Cardiac septum (tissue), 1 donor: ENCODE results near the gene PLGRKT. TPM values are rescaled to one million over a fixed set of nuclear protein-coding genes. Genes with fewer than 3 reads are reported as not detected.
A peak's percentile ranks its signal among the peaks of the same experiment; 100 is the strongest.
"Not testable (repeated sequence)": the region's sequence is repeated elsewhere in the genome, so short reads cannot be mapped to it uniquely, and the experiment has no call there.

Experiments used
- DNase-seq: peaks from one replicate; pipeline ENCODE4 v3.0.0-alpha.2; 2020; ENCODE audit warnings: low spot score
- intact Hi-C: fragments of 100-400 bp; cut with DNase I; formaldehyde crosslinking; loops from one replicate; pipeline ENCODE4 v1.14.0; 2022
- long read RNA-seq: library from polyadenylated mRNA; unstranded; transcript quantifications from one replicate; pipeline ENCODE4 v2.0.0, GENCODE V29; 2021
- total RNA-seq: library from RNA; stranded (reverse); fragmentation: NEBNext Ultra II Directional; extraction: Animal tissue kit (Norgen Biotek cat#: 25700); gene quantifications from one replicate; pipeline ENCODE4 v1.2.1, GENCODE V29; 2021
- donor health status: DM: no; HTN: no; CAD: no.

Gene PLGRKT, protein sequence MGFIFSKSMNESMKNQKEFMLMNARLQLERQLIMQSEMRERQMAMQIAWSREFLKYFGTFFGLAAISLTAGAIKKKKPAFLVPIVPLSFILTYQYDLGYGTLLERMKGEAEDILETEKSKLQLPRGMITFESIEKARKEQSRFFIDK
- total RNA-seq: 28.9 TPM
- long read RNA-seq, transcript PLGRKT-201 (6 exons, 932 nt): major isoform, 23 of 37 reads
- long read RNA-seq, partial matches to known transcripts: 2 of 37 reads
- long read RNA-seq, other reads (novel, unspliced or antisense): 12 of 37 reads

DNA sequence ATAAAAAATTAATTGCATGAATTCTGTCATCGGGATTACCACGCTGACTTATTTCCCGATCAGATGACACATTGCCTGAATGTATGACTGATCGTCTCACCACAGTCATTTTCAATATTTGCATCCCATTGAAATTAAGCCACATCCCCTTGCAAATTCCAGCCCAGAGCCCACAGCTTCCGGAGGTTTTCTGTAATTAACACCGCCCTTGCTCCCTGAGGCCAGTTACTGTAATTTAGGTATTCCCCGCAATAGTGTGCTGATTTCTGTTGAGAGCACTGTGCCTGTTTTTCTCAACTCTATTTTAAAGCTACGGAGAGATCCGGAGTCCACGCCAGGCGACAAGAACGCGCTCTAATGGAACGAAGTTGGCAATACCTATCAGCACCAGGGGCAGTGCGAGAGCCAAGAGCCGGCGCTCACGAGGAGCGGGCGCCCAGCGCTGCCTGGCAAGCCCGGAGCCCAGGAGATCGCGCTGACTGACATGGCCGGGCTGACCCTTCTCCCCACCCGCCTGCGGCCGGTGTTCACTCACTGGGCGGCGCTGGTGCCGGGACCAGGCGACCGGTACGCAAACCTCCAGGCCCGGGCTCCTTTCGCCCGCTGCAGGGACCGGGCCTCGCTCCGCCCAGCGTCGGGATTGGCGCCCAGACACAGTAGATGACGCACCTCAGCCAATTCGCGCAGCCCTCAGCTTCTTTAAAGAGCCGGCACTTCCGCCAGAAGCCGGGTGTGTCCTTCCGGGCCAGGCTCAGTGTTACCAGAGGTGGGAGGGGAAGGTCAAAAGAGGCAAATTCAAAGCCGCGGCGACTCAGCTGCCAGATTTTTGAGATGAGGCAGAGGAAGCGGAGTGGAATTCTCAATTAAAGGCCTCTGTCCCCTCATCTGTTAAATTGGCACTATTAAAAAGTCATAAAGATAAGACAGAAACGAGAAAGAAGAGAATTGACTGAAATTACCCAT is at the start of gene PLGRKT:
PLGRKT (minus strand) TSS at position 672 of the 963 bp plus-strand sequence. CDS start 5,948 bp downstream, outside the sequence.
- DNase-seq: peak; percentile 99
- intact Hi-C loops: no loop called here

DNA sequence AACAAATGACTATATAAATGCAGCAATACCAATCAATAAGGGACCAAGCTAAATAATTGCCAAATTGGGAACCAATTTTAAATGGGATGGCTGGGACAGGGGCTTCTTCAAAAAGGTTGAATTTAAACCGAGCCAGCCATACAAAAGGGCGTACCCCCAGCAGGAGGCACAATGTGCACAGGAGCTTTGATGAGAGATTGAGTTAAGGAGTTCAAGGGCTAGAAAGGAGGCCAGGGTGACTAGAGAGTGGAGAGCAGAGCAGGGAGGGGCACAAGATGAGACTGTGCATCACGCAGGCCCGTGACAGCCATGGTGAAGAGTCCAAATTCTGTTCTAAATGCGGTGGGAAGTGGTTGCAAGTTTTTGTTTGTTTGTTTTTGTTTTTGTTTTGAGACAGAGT is 49.3 kb upstream of the PLGRKT start:
- intact Hi-C loops: no loop called here
- no peak for DNase-seq

DNA sequence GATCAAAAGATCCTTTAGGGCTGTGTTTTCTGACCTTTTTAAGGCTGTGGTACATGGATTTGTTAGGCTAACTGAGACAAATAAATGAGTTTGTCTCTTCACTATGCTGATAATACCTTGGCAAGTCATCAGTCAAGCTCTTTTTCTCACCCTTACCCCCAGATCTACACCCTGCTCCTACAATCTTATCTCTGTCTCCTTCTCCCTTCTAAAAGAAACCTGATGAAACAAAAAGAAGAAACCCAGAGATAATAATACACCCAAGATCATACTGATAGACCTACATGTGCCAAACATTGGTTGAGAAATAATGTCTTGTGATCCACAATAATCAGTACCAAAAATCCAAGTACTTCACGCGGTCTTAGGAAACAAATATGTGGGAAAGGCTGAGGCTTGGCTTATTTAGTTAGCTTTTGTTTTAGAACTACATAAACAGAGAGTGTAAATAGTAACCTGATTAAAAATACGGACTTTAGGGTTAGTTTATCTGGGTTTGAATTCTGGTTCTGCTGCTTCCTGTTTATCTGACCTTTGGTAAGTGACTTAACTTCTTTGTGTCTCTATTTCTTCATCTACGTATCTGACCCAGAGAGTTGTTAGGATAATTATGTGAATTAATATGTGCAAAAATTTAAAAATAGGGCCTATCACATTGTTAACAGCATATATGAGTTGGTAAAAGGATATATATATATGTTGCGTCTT is 47.8 kb upstream of the PLGRKT start:
- no peak for DNase-seq
- intact Hi-C loops: no loop called here

DNA sequence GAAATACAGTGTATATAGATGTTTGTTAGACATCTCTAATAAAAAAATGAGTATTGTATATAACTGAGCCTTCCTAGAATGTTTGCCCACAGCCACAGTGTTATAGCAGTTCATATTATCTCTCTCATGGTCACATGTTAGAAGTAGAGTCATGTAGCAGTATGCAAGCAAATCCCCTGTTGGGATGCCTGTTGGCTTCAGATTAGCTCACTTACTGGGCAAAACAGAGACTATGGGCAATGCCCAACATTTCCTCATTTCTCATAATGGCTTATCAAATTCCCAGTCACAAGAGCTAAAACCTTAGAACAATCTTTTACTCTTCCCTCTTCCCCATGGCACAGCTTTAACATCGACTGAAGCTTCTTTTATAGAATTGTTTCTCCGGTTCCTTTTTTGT is 45.6 kb upstream of the PLGRKT start:
- no peak for DNase-seq
- intact Hi-C loops: no loop called here

DNA sequence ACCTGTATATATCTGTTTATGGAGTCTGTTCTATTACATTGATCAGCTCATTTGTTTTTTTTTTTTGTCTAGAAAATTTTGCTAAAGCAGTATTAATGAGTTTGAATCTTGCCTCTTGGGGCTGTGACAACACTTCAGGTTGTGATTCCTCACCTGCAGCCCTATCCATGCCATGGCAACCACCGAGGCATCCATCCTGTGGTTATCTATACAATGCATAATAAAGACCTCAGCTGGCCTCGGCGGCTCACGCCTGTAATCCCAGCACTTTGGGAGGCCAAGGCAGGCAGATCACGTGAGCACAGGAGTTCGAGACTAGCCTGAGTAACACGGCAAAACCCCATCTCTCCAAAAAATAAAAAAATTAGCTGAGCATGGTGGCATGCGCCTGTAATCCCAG is 44.5 kb upstream of the PLGRKT start:
- intact Hi-C loops: no loop called here
- no peak for DNase-seq

DNA sequence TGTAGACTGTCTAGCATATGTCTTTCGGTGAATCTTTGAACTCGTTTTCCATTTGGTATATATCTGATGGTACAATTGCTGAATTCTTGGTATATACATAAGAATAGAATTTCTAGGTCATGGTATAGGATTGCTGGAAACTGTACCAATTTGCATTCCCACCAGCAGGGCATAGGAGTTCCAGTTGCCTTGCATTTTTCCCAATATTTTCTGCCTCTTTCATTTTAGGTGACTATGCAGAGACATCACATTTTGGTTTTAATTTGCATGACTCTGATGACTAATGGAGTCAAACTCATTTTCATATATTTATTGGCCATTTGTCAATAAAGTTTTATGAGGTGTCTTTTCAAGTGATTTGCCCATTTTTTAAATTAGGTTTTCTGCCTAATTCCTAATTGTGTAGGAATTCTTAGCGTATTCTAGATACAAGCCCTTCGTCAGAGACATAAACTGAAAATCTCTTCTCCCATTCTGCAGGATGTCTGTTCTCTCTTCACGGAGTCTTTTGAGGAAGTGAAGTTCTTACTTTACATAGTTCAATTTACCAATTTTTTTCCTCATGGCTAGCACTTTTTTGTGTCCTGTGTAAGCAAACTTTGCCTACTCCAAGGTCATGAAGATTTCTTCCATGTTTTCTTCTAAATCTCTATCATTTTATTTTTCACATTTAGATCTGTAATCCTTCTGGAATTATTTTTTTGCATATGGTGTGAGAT is 43.8 kb upstream of the PLGRKT start:
- intact Hi-C loops: no loop called here
- DNase-seq: no peak

DNA sequence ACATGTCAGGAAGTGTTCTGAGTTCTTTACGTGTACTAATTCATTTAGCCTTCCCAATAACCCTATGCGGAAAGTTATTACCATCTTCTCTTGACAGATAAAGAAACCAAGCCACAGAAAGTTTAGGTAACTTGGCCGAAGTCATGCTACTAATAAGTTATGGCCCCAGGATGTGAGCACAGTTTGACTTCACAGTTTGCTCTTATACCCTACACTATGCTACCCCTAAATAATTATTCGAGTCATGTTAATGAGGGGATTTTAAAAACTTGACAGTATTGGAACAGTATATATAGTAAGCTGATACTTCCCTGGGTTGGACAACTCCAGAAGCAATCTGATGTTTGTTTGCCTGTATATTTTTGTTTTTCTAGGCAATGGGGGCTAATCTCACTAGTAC is 43.2 kb upstream of the PLGRKT start:
- intact Hi-C loops: no loop called here
- no peak for DNase-seq

DNA sequence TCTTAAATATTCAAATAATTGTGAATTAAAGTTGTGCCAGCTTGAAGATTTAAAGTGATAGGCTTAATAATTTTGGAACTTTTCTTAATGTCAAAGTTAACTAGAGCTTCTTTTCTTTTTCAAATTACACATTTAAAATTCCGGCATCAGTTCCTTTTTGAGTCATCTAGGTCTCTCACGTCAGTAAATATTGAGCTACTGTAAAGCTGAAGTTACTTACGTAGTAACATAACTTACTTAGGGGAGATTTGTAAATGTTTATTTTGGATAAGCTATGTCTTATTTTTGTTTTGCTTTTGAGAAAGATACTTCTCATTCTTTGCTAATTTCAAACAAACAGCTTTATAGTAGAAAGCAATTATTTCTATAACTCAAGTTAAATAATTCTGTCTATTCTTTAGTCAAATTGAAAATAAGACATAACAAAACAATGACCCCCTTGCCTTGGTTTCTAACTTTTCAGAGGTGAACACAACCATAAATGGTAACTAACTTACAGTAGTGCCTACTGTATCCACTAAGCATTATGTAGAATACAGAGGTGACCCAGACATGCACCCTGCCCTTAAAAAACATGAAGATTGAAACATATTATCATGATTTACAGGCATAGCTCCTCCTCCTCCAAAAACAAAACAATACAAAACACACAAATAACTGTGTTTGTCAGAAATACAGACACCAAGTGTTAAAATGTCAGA is 42.4 kb upstream of the PLGRKT start:
- intact Hi-C loops: no loop called here
- no peak for DNase-seq

DNA sequence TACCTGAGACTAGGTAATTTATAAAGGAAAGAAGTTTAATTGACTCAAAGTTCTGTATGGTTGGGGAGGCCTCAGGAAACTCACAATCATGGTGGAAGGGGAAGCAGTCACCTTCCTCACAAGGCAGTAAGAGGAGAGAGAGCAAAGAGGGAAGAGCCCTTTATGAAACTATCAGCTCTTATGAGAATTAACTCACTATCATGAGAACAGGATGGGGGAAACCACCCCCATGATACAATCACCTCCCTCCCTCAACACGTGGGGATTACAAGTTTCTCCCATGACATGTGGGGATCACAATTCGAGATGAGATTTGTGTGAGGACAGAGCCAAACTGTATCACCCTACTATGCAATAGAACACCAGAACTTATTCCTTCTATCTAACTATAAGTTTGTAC is 40.5 kb upstream of the PLGRKT start:
- no peak for DNase-seq
- intact Hi-C loops: no loop called here

DNA sequence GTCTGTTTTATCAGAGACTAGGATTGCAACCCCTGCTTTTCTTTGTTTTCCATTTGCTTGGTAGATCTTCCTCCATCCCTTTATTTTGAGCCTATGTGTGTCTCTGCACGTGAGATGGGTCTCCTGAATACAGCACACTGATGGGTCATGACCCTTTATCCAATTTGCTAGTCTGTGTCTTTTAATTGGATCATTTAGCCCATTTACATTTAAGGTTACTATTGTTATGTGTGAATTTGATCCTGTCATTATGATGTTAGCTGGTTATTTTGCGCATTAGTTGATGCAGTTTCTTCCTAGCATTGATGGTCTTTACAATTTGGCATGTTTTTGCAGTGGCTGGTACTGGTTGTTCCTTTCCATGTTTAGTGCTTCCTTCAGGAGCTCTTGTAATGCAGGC is 37.9 kb upstream of the PLGRKT start:
- intact Hi-C loops, DNase-seq: not testable (repeated sequence)

DNA sequence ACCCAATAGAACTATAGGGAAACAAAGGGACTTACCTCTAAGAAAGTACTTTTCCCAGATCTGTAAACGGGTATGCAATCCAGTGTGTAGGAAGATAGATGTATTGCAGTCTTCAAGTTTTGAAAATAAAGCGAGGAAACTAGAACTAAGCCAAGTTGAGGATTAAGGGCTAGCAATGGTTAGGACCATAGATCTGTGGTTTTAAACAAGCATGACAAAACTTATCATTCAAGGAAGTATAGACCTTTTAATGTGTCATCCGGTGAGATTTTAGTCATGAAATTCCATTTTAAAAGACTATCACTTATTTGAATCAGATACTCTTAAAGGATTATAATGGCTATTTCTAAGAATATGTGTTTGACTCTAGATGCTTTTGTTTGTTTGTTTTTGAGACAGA is 33.1 kb upstream of the PLGRKT start:
- intact Hi-C loops: no loop called here
- DNase-seq: no peak

DNA sequence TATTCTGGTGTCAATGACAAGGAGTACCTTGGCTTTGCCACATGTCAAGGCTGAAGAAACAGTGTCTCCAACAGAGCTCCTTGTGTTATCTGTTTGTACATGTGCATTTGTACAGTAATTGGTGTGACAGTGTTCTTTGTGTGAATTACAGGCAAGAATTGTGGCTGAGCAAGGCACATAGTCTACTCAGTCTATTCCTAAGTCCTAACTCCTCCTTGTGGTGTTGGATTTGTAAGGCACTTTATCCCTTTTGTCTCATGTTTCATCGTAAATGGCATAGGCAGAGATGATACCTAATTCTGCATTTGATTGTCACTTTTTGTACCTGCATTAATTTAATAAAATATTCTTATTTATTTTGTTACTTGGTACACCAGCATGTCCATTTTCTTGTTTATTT is 32.4 kb upstream of the PLGRKT start:
- intact Hi-C loops: no loop called here
- DNase-seq: no peak

DNA sequence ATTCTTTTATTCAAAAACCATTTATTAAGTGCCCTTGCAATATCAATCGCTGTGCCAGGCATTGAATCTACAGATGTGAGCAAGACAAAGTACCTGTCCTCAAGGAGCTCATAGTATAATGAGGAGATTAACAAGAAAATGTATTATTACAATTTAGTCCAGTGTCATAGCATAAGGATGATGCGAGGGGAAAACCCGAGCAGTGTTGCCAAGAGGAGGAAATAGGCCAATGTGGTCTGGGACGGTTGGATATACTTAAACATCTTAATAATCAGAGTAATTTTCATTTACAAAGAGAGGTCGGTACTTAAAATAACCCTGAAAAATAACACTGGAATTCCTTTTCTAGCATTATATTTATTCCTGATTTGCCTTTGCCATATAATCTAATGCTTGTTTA is 31.1 kb upstream of the PLGRKT start:
- intact Hi-C loops: no loop called here
- DNase-seq: no peak

DNA sequence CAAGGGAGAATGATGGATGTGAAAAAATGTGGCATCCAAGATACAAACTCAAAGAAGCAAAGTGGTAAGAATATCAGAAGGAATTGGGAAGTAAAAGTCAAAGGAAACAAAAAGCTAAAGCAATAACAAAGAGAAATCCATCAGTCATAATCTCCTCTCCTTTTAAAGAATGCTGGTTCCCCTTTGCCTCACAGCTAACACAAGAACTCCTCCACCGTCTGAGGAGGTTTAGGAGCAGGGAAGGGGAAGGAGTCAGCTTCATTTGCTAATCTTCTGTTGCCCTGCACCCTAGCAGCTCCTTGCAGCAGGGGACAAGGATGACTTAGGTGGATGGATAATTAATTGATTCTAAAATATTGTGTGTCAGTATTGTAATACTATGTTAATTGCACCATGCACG is 29.0 kb upstream of the PLGRKT start:
- no peak for DNase-seq
- intact Hi-C loops: no loop called here

DNA sequence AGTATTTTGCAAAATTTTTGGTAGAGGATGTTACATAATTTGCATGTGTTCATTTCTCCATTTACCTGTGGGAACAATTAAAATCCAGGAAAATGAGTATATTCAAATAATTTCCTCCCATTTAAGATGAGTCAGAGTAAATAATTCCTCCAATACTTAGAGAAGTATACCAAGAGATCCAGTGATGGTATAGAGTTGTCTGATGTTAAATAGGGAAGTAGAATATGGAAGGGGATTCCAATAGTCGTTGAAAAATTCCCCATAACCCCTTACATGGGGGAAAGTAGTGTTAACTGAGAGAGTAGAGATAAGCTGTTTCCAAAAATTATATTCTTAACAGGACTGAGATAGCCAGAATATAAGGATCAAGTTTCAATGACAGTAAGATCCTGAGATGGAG is 28.3 kb upstream of the PLGRKT start:
- intact Hi-C loops: no loop called here
- DNase-seq: no peak

DNA sequence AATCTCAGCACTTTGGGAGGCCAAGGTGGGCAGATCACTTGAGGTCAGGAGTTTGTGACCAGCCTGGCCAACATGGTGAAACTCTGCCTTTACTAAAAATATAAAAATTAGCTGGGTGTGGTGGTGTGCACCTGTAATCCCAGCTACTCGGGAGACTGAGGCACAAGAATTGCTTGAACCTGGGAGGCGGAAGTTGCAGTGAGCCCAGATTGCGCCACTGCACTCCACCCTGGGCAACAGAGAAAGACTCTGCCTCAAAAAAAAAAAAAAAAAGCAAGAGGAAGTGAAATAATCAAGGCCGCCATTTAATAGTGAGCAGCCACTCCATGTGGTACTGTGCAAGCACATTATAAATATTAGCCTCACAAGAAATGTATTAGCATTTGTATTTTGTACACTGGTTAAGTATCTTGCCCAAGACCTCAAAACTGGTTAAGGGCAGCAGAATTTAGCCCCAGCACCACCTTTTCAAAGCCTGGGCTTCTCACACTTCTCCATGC is 27.2 kb upstream of the PLGRKT start:
- DNase-seq: peak; percentile 80
- intact Hi-C loops: not testable (repeated sequence)

DNA sequence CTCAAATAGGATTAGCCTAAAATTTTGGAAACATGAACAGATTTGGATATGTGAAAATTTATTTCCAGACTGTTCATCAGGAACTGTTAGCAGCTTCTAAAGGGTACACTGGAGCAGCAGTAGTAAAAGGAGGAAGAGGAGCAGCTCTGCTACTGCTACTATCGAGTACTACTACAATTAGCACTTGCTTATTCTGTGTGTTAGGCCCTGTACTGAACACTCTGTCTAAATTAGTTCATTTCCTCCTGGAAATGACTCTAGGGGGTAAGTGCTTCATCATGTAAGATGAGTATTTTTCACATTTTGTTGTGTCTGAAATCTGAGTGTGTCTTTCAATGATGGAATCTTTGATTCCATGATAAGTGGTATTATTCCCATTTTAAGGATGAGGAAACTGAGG is 22.4 kb upstream of the PLGRKT start:
- intact Hi-C loops: no loop called here

DNA sequence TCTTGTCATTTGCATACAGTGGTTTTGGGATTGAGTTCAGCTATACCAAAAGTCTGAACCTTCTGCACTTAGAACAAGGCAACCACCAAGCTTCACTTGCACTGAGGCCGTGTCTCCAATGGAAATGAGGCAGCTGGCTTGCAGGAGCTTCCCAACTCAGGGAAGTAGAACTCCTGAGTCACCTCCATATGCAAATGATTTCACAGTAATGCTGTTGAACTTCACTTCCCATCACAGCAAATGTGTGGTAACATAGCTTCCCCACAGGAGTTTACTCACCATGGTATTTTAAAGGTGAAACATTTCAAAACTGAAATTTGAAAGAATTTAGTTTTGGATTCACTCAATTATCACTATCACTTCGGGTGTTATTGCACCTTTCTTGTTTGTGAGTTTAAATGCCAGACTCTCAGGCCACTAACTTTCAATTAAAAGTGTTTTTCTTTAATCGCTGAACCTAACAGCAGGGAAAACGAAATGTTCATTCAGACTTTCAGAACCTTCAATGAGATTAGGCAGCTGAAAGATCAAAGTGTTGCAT is 21.6 kb upstream of the PLGRKT start:
- no peak for DNase-seq
- intact Hi-C loops: no loop called here

More for the DNA sequence above, 22.4 kb upstream of the PLGRKT start:
- no peak for DNase-seq

DNA sequence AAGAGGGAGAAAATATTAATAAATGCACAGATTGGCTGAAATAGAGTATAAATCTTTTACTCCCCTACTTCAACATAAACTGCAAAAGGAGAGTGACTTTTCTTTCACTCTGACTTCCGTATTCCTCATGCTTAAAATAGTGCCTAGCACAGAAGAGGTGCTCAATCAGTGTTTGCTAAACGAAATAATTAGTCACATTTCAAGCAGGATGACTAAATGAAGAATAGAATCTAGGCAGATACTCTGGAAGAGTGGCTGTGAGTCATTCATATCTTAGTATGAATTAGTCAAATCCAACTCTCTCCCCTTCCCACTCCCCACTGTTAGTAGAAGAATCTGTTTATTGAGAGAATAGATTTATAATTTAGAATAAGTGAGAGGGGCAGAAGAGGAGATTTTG is 17.5 kb upstream of the PLGRKT start:
- intact Hi-C loops: no loop called here
- DNase-seq: no peak
